ENCODE measurements around the gene FBXW11.
"Not testable (repeated sequence)": the region's sequence is repeated elsewhere in the genome, so short reads cannot be mapped to it uniquely, and the experiment has no call there.

FBXW11 gene

DNA sequence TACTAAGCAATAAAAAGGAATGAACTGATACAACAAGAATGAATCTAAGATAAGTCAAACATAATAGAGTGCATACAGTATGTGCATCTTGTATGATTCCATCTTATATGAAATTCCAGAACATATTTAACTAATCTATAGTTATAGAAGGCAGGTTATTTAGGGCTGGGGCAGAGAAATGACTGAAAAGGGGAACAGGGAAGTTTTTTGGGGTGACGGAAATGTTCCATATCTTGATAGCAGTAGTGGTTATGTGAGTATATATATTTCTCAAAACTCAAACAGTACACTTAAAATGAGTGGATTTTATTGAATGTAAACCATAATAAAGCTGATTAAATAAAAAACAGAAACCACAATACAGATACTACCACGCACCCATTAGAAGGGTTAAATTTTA, 24.6 kb downstream of the FBXW11 start:
- no peak for DNase-seq (ENCODE audit: low spot score)

DNA sequence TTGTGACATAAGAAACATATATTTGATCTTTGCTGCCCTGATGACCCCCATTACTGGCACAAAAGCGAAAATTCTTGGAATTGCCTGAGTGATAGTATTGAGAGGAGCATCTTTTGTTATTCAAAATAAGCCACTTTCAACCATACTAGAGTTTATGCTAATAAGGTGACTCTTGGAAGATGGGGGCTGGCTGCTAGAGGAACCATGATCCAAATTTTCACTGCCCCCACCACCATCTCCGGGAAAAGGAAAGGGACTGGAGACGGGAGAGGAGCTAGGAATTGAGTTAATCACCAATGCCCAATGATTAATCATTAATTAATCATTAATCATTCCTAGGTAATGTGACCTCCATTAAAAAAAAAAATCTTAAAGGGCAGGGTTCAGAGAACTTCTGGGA, 25.6 kb downstream of the FBXW11 start:
- DNase-seq (ENCODE audit: low spot score): no peak

DNA sequence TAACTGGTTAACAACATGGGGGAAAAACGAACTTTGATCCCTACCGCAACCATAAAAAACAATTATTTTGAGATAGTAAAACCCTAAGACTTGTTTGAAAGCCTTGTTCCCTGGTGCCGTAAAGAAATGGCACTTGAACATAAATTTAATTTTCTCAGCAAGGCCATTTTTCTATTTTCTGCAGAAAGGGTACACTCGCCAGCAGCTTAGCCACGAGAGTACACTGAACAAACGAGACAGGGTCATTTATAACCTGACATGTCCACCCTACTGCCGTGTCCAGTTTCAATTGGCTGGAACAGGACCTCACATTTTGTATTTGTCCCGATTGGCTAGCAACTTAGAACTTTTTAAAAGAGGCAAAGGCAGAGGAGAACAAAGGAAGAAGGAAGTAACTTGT, 26.8 kb downstream of the FBXW11 start:
- DNase-seq (ENCODE audit: low spot score): no peak

DNA sequence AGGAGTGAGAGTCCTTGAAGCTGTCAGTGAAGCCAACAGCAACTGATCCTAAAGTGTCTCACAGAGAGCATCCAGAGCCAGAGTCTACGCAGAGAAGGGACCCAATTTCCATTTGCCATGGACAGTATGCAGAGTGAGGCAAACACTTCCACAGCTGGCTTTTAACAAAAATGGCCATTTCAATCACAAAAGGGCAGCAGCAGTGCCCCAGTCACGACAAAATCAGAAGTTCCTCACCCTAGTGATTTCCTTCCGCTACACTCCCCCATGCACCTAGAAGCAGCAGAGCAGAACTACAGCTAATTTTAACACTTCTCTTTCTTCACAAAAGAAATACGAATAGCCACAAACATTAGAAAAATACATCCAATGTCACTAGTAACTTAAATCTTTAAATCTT, 27.9 kb downstream of the FBXW11 start:
- no peak for DNase-seq (ENCODE audit: low spot score)

DNA sequence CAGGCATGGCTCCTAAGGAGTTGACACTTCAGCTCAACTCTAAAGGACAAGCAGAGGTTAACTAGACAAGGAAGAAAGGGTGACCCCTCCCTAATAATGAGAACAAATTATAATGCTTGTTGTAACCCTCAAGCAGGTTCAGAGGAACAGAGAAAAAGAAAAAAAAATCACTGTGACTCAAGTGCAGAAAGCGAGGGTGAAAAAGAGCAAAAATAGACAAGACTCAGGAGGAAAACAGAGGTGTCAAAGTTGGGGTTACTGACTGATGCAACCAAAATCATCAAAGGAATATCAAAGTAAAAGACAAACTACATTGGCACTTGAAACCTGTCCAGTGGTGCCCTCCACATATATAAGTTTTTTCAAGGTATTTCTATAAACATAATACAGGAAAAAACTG, 28.4 kb downstream of the FBXW11 start:
- DNase-seq (ENCODE audit: low spot score): no peak

DNA sequence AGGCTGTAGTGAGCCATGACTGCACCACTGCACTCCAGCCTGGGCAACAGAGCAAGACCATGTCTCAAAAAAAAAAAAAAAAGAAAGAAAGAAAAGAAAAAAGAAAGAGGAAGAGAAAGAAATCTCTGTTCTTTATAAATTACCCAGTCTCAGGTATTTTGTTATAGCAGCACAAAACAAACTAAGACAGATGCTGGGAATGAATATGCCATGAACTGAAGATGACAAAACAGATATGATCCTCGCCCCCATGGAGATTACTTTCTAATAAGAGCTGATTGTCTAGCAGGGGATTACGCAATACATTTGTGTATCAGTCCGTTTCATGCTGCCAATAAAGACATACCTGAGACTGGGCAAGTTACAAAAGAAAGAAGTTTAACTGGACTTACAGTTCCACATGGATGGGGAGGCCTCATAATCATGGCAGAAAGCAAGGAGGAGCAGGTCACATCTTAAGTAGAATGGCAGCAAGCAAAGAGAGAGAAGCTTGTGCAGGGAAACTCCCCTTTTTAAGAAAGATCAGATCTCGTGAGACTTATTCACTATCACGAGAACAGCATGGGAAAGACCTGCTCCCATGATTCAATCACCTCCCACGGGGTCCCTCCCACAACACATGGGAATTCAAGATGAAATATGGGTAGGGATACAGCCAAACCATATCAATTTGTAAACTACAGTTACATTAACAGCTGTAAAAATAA, 29.0 kb downstream of the FBXW11 start:
- DNase-seq (ENCODE audit: low spot score): not testable (repeated sequence)

DNA sequence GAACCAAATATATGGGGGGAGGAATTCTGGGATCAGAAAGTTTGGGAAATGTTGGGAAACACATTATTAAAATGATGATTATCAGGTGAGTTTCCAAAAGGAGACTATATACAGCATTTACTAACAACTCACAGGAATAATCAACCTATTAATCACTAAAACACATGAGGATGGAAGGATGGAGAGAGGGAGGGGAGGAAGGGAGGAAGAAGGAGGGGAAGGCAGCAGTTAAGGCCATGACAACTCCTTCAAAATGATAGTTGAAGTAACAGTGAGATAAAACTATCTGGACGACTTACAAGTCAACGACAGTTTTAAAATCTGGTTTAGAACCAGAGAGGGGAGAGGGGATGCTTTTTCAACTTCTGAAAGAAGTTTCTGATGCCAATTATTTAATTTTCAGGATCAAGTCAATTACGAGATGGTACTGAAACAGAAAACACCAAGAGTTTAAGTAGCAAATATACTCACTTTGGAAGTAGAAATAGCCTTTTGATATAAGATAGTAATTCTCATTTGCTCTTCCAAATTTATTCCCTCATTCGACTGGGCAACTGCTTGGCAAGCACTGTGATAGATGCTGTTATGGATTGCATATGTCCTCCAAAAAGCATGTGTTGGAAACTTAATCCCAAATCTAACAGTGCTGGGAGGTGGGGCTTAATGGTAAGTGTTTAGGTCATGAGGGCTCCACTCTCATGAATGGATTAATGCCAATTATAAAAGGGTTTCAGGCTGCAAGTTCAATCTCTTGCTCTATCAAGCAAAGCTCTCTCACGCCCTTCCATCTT, 30.4 kb downstream of the FBXW11 start:
- DNase-seq (ENCODE audit: low spot score): no peak

DNA sequence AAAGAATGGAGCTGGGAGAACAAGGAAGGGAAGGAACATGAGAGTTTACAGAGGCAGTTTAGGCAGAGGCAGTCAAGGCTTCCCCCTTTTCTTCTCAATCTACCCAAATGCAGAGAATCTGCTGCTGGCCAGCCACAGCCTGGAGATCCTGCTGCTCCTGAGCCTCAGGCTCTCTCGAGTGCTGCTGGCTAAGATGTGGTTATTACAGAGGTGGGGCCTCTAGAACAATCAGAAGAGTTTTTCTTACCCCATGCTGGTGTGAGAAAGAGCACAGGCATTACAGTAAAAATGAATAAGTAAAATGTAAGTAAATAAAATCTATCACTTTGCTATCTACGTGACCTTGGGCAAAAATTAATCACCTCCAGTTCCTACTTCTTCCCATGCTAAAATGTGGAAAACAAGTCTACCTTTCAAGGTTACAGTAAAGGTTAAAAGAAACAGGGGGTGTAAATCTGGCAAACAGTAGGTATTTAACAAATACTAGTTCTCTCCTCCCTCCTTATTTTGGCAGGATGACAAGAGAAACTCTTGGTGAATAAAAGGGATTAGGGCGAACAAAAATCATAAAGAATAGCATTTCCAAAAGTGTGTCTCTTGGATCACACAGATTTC, 31.1 kb downstream of the FBXW11 start:
- no peak for DNase-seq (ENCODE audit: low spot score)

DNA sequence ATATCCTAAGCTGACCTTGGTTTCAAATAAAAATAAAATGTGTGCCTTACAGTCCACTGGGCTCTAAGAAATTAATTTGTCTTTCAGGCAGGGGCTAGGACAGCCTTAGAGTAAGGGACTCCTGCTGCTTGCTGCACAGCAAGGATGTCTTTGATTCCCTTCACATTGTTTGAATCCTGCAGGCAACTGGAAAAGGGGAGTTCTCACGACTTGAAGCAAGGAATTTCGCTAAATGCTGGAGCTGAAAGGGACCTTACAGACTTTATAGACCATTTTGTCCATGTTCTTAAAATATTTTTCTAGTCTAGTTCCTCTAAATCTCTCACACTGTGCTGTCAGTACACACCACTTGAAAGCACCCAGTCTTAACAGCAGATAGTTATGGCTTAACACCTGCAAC, 35.6 kb downstream of the FBXW11 start:
- no peak for DNase-seq (ENCODE audit: low spot score)

DNA sequence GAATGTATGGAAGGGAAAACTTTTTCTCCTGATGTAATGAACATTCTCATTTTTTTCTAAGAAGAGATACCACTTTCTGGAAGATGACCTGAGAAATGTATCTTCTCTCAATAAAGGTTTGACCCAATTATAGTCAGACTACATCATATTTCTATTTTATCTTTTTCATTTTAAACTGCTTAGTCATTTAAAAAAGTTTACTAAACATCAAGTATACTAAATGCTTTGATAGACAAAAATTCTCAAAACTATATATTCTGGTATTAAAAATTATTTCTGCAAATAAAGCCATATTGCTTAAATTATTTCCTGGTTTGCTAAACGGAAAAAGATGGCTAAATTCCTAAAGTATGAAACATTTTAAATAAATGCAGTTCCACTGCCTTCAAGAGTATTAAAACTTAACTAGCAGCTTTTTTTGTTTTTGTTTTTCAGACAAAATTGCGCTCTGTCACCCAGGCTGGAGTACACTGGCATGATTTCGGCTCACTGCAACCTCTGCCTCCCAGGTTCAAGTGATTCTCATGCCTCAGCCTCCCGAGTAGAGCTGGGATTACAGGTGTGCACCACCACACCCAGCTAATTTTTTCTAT, 37.1 kb downstream of the FBXW11 start:
- DNase-seq (ENCODE audit: low spot score): no peak

DNA sequence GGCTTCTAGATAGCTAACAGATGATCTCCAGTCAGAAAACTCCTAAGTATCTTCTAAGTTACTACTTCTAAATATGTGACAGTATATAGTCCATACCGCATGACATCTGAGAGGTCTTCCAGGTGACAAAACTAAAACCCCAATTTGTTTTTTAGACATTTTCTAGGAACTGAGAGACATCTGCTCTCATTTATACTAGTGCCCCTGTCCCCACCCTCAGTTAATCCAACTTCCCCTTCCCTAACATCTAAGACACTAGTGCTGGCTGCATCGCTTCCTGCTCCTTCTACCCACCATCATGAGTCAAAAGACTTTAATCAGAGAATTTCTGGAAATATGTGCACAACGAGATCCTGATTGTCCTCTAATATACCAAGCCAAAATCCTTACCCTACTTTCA, 37.9 kb downstream of the FBXW11 start:
- DNase-seq (ENCODE audit: low spot score): no peak

DNA sequence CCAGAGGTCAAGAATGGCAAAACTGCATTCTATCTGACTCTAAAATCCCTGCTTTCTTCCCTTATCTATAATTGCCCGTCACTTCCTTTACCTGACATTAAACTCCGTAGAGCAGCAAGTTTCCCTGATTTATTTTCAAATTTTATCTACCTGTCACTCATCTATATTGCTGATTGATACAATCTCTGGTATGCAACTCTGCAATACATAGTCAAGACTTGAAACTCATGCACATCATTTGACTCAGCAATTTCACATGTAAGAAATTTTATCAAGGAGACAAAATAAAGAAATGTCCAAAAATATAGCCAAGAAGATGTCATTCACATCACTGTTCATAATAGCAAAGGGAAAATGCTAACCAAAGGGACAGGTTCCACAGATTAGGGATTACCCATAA, 39.5 kb downstream of the FBXW11 start:
- no peak for DNase-seq (ENCODE audit: low spot score)

DNA sequence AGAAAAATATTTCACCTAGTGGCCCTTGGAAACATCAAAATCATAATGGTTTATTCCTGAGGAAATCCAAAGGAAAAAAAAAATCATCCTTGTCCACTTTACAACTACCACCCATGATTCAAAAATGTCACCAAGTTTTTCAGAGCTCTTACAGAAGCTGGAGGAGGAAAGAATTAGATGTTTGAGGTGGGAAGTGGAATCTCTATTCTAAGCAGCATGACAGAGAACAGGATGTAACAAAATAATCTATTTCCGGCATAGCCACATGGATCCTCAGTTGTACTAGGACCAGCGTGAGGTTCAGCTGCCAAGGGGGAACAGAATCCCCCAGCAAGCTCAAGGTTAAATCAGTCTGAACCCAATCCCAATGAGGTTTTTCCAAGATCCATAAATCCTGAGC, 40.2 kb downstream of the FBXW11 start:
- DNase-seq (ENCODE audit: low spot score): no peak

DNA sequence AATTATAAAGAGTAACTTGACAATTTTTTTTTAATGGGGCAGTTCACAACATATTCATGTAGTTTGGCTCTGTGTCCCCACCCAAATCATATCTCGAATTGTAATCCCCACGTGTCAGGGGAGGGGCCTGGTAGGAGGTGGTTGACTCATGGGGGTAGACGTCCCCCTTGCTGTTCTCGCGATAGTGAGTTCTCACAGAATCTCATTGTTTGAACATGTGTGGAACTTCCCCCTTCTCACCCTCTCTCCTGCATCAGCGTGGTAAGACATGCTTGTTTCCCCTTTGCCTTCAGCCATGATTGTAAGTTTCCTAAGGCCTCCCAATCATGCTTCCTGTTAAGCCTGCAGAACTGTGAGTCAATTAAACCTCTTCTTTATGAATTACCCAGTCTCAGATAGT, 40.7 kb downstream of the FBXW11 start:
- DNase-seq (ENCODE audit: low spot score): no peak

DNA sequence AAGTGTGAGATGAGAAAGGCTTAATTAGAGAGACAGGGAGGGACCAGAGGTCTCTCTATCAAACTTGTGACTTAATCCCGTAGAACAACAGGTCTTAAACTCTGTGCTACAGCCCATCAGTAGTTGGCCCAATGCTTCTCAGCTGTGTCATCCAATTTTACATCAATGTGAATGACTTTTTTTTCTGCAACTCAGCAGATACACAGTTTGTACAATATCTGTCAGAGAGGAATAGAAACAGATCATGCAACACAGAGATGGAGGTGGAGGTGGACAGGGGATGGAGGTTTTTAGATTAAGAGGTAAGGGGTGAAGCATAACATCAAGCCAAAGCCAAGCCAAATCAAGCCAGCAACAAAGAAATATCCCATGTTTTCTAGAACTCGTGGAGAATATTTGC, 43.0 kb downstream of the FBXW11 start:
- no peak for DNase-seq (ENCODE audit: low spot score)

DNA sequence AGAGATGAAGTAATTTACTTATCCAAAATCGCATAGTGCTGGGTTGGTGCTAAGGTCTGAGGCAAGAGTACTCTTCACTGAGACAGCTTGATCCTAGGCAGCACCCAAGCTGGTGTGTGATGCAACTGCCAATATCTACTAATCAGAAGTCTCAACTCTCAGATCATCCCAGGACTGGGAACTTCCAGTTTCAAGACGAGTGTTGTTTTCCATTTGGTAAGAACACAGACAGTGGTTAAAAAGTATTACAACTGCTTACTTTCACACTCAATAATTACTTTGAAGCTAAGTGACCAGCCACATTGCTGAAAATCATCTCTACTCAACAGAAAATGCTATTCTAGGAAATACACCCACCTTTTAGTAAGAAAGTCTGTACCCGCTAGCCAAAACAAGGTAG, 45.3 kb downstream of the FBXW11 start:
- DNase-seq (ENCODE audit: low spot score): no peak

DNA sequence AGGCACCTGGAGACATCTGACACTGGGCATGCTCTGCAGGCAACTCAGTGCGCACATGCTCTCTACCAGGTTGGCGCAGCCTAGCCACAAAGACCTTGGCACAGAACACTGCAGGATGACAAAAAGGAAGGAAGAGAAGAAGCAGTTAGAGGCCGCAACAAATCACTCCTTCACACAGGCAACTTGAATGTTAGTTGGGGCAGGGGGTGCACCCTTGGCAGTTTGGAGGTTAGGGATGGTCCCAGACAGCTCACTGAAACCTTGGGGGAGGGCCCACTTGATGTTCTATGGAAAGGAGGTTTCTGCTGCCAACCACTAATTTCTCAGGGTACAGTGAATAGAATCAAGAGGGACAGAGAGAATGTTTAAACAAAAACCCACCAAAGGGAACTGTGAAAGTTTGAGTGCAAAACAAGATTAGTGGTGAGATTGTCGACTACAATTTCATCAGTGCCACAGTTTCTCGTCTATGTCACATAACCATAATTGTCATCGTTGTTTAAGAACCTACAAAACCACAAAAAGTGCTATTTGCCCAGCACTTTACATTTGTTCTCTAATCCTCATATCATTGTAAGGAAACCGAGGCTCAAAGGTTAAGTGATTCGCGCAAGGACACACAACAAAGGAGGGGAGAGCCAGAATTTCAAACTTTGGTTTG, 48.7 kb downstream of the FBXW11 start:
- DNase-seq (ENCODE audit: low spot score): peak; percentile 11

DNA sequence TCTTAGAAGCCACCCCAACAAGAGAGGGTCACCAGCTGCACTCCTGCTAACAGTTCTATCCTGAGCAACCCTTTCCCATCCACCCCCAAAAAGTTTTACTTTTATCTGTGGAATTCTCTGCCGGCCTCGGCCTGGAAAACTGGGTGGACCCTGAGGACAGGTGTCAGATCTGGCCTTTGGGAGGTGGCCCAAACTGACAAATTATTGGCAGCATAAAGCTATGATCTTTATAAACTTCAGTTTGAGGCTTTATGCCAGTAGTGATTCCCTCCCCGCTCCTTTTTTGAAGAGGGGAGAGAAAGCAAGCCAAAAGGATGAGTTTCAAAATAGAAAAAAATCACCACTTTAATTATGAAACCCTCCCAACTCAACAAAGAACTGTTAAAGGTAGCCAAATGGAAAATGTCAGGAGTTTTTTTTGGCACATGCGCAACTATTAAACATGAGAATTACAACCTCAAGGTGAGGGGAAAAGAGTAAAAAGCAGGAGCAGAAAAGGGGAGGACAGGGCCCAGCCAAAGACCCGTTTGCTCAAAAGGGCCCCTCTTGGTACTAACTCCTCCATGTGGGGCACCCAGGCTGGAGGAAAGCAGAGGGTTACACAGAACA, 49.4 kb downstream of the FBXW11 start:
- no peak for DNase-seq (ENCODE audit: low spot score)

DNA sequence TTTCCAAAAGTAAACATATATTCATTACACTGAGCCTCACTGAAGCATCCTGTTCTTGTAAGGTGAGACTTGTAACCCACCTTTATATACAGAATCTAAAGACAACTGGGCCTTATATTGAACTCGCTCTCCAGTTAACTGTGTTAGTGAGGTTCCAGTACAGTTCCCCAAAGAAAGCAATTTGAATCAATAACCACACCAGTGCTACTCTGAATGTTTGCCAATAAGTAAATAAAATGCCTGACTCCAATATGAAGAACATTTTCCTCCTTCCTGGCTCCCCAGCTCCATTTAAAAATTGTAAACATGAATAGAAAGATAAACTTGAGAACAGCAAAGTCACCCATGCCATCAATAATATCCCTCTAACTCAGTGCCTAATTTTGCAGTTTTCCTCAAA, 50.1 kb downstream of the FBXW11 start:
- DNase-seq (ENCODE audit: low spot score): no peak

DNA sequence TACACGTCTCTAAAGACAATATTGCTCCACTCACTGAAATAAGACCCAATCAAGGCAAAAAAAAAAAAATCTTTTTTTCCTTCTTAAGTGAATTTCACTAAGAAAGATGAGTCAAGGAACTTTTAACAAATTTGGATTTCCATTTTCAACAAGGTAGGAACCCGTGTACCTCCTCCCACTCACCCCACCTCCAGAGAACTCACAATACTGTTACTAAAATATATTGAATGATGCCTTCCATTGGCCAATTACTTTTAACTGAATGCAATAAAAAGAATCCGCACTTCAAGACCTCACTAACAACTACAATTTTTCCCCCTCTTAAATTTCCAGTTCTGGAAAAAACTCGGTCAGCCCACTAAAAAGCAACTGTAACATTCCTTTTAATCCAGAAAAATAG, 50.7 kb downstream of the FBXW11 start:
- DNase-seq (ENCODE audit: low spot score): no peak

DNA sequence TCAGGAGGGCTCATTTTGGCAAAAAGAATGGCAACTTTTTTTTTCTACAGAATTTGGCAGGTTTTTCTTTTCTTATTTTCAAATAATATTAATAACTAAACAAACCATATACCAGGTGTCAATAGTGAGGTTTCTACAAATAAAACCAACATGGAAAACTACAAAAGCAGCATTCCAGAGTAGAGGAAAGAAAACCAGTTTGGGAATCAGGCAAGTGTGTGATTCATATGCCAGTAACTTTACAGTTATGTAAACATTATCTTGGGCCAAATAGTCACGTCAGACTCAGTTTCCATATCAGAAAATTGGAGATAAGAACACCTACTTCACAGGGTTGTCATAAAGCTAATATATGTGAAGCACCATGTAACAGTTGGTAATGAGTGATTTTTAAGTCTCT, 51.7 kb downstream of the FBXW11 start:
- DNase-seq (ENCODE audit: low spot score): no peak
